IPS-18a (cell line): Measurements from ENCODE around the gene TAP2.
"Not testable (repeated sequence)": the region's sequence is repeated elsewhere in the genome, so short reads cannot be mapped to it uniquely, and the experiment has no call there.

ENCODE experiments used
- H3K27ac ChIP-seq: one replicate; pipeline ENCODE4 v1.5.1; 2013; ENCODE audit warnings: low read length
- H3K27me3 ChIP-seq: one replicate; pipeline ENCODE4 v1.6.1; 2013; ENCODE audit warnings: mild to moderate bottlenecking, low read length; ENCODE audit not compliant: control insufficient read depth, insufficient read depth
- H3K36me3 ChIP-seq: one replicate; pipeline ENCODE4 v1.6.1; 2013; ENCODE audit warnings: low read depth, low read length; ENCODE audit not compliant: control insufficient read depth
- H3K4me1 ChIP-seq: one replicate; pipeline ENCODE4 v1.6.1; 2013; ENCODE audit warnings: low read depth, low read length; ENCODE audit not compliant: control insufficient read depth
- H3K4me3 ChIP-seq: one replicate; pipeline ENCODE4 v1.5.1; 2013; ENCODE audit warnings: low read length
- H3K9ac ChIP-seq: one replicate; pipeline ENCODE4 v1.6.1; 2013; ENCODE audit warnings: mild to moderate bottlenecking, low read length, moderate library complexity
- H3K9me3 ChIP-seq: one replicate; pipeline ENCODE4 v1.6.1; 2013; ENCODE audit warnings: low read depth, low read length; ENCODE audit not compliant: control insufficient read depth

TAP2 gene

DNA sequence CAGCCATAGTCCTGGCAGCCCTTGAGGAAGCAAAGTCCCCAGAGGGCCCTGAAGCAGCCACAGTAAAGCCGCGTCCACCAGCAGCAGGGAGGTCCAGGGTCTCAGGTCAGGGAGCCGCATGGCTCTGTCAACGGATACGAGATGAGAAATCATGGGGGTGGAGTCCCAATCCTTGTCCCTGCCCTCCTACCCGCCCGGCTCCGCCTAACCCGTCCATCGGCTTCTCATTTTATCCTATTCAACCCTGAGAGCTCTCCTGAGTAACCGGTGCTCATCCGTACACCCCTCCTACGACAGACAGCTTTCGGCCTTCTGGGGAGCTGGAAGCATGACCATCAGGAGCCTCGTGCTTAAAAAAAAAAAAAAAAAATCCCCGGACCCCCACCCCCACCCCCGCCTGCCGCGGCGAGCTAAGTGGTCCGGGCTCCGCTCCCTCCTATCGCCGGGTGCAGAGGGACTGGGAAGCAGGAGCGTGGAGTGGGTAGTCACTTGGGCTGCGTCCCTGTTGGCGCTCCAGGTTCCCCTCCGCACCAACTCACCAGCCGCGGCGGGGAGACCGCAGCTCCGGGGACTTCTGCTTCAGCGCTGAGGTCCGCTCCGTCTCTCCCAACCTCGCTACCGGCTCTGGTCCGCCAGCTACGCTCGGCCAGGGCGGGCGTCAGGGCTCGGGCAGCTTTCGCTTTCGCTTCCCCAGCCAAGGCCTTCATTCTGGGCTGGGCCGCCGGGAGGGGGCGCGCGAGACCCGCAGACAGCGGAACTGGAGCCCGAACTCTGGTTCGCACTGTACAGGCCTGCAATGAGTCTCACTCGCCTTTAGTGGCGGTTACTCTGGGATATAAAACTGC lies at the start of gene TAP2:
Gene TAP2, minus strand, starts transcription at position 626 of the 845 bp plus-strand sequence. Its CDS starts 506 bp downstream, at position 120.
- Histone ChIP-seq H3K9me3 (no peaks in the 10 kb centered on the region), H3K9ac (peak within 1 kb of the TSS; percentile 64), H3K36me3 (no peaks in the 10 kb centered on the region), H3K4me3 (peak within 1 kb of the TSS; percentile 79), H3K27me3 (peaks cover 18% of the 10 kb centered on the region), H3K4me1 (peaks cover 4% of the 10 kb centered on the region), H3K27ac (no peak within 1 kb of the TSS)

DNA sequence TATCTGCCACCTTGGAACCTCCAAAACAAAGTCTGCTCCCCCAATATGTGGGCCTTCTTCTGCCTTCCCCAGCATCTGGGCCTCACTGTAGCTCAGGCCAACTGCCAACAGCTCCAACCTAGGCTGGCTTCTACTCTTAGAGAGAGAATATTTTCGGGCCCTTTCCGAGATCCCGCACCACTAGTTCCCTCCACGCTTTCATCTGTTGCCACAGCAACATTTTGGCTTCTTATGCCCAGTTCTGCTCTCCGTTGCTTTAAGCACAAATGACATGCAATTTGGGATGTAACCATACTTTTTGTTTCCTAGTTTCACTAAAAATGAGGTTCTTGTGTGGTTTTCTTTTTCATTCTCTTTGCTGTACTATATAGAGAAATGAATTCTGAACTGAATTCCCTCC lies 49.1 kb upstream of the TAP2 start:
- Histone ChIP-seq H3K27ac (no peak overlapping the region), H3K36me3 (no peaks in the 10 kb centered on the region), H3K9ac (no peak overlapping the region), H3K4me3 (no peak overlapping the region), H3K9me3 (no peaks in the 10 kb centered on the region), H3K27me3 (no peaks in the 10 kb centered on the region), H3K4me1 (no peaks in the 10 kb centered on the region)

DNA sequence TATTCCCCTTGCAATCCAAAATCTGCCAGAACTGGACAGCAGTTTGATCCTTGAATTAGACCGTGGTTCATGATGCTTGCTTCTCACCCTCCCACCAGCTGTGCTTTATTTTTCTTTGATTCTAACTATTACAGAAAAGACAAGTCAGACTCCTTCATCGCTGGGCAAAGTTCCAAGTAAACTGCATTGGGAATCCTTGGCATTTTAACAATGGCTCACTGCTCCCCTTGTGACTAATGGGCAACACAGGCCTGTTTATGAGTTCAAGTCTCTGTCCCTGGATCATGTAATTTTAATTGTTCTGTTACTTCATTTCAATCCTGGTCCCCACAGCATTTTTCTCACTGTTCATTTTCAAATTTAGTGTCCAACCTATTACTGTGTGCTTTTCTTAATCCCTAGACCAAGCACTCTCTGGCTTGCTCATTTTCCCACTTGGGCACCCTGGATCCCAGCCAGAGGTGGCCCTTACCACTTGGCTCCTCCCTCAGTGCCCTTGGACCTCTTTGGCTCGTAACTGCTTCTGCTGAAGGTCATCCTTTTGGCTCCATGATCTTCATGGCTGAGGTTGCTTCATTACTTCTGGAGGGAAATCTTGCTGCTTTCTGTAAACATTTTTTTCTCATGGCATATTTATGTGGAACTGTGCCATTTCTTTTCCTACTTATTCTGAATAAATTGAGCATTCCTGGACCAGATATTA lies 48.3 kb upstream of the TAP2 start:
- Histone ChIP-seq H3K27ac (no peak overlapping the region), H3K36me3 (no peaks in the 10 kb centered on the region), H3K27me3 (no peaks in the 10 kb centered on the region), H3K4me1 (no peaks in the 10 kb centered on the region), H3K9ac (no peak overlapping the region), H3K4me3 (no peak overlapping the region), H3K9me3 (no peaks in the 10 kb centered on the region)

DNA sequence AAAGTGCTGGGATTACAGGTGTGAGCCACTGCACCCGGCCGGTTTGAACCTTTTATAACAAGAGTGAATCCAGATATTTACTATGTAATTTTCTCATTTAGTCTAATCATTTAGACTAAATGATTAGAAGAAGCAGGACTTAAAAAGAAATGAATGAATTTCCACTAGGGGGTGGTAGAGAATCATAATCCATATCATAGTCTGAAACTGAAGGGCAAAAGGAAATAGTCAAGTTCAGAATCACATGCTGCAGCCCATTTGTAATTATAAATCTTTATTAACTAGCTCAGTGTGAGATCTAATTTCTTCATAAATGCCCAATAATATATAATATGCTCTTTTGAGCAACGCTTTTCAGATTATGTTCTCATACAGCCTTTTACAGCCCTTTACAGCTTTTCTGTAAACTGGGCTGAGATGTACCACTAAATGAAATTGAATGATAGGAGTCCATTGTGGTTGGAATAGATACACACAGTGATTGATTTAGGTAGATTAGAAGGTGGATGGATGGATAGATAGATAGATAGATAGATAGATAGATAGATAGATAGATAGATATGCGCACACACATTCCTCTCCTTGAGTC lies 47.3 kb upstream of the TAP2 start:
- Histone ChIP-seq H3K27me3 (no peaks in the 10 kb centered on the region), H3K27ac (no peak overlapping the region), H3K9ac (no peak overlapping the region), H3K36me3 (no peaks in the 10 kb centered on the region), H3K4me3 (no peak overlapping the region), H3K9me3 (no peaks in the 10 kb centered on the region), H3K4me1 (no peaks in the 10 kb centered on the region)

DNA sequence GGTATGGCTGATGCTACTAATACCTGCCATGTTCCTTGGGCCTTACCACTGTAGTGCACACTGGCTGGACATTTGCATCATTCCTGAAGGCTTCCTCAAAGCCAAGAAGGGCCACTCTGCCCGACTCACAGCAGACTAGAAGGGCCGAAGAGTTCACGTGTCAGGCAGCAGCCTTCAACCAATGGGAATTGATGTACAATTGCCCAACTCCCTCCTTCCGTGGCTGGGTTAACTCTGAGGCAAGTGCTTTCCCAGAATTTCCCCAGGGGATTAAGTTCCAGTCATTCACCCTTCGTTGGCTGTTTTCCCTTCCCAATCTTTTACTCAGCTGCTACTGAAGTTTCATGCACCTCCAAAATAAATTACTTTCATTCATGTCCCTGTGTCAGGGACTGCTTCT lies 45.2 kb upstream of the TAP2 start:
- H3K27ac ChIP-seq, result no peak overlapping the region
- no peak overlapping the region for H3K9ac ChIP-seq
- H3K36me3 ChIP-seq, result no peaks in the 10 kb centered on the region
- no peaks in the 10 kb centered on the region for H3K4me1 ChIP-seq
- no peaks in the 10 kb centered on the region for H3K9me3 ChIP-seq
- H3K4me3 ChIP-seq, result no peak overlapping the region
- no peaks in the 10 kb centered on the region for H3K27me3 ChIP-seq

DNA sequence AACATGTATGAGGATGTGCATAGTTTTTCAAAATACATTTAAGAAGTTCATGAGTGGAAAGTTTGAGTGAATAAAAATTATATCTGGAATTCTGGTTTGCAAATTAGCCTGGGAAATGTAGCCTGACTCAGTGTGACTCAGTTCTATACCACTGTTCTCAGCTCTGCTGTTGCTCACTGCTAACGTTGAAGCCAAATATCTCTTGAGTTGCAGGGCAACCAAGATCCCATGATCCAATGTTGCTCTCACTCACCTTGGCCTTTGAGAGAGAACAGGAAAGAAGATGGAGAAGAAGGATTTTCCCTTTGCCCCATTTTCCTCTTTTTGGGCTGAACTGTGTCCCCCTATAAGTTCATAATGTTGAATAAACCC lies 44.3 kb upstream of the TAP2 start:
- Histone ChIP-seq H3K36me3 (no peaks in the 10 kb centered on the region), H3K9ac (no peak overlapping the region), H3K4me1 (no peaks in the 10 kb centered on the region), H3K27me3 (no peaks in the 10 kb centered on the region), H3K4me3 (no peak overlapping the region), H3K27ac (no peak overlapping the region), H3K9me3 (no peaks in the 10 kb centered on the region)

DNA sequence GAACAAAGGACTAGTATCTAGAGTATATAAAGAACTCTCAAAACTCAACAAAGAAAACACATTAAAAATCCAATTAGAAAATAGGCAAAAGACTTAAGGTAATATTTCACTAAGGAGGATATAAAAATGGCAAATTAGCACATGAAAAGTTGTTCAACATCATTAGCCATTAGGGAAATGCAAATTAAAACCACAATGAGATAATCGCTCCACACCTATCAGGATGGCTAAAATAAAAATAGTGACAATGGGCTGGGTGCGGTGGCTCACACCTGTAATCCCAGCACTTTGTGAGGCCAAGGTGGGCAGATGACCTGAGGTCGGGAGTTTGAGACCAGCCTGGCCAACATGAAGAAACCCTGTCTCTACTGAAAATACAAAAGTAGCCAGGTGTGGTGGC lies 42.4 kb upstream of the TAP2 start:
- not testable (repeated sequence) for H3K36me3 ChIP-seq, H3K27ac ChIP-seq, H3K9me3 ChIP-seq, H3K9ac ChIP-seq, H3K27me3 ChIP-seq, H3K4me1 ChIP-seq, H3K4me3 ChIP-seq

DNA sequence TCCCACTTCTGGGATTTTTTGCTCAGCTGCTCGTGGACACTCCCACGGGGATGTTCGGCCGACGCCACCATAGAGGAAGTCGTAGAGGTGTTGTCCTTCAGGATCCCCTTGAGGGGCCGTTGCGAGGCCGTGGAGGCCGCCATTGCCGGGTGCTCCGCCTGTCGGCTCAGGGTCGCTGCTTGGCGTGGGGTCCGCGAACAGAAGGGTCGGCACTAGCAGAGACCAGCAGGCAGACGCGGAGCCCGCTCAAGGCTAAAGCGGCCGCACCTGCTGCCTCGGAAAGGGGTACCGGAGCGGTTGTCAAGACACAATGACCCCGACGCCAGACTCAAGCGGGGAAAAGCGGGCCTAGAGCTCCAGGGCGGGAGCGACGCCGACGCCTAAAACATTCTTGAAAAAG lies 41.2 kb upstream of the TAP2 start:
- H3K9me3 ChIP-seq, result no peaks in the 10 kb centered on the region
- H3K27ac ChIP-seq, result no peak overlapping the region
- H3K36me3 ChIP-seq, result no peaks in the 10 kb centered on the region
- H3K4me1 ChIP-seq, result no peaks in the 10 kb centered on the region
- no peaks in the 10 kb centered on the region for H3K27me3 ChIP-seq
- H3K4me3 ChIP-seq, result no peak overlapping the region
- no peak overlapping the region for H3K9ac ChIP-seq

DNA sequence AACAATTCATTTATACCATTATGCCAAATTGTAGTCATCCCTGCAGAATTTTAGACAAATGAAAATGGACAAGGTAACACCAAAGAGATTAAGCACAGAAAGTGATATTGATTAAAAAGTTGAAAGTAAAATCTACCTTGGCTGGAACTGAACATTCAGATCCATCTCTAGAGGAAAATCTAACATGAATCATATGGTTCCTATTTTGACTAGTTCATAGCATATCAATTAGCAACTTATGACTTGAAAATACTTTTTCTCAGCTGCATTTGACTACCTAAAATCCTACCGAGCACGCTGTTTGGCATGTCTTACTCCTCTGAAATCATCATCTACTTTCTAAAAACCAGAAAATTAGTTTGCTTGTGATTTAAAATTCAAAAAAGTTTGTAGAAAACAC lies 38.1 kb upstream of the TAP2 start:
- H3K4me3 ChIP-seq, result no peak overlapping the region
- H3K4me1 ChIP-seq, result no peaks in the 10 kb centered on the region
- H3K36me3 ChIP-seq, result no peaks in the 10 kb centered on the region
- no peaks in the 10 kb centered on the region for H3K27me3 ChIP-seq
- no peak overlapping the region for H3K27ac ChIP-seq
- H3K9me3 ChIP-seq, result no peaks in the 10 kb centered on the region
- no peak overlapping the region for H3K9ac ChIP-seq

DNA sequence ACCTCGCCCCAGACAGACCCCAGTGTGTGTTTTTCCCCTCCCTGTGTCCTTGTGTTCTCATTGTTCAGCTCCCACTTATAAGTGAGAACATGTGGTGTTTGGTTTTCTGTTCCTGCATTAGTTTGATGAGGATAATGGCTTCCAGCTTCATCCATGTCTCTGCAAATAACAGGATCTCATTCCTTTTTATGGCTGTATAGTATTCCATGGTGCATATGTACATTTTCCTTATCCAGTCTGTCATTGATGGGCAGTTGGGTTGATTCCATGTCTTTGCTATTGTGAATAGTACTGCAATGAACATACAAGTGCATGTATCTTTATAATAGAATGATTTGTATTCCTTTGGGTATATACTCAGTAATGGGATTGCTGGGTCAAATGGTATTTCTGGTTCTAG lies 35.4 kb upstream of the TAP2 start:
- not testable (repeated sequence) for H3K27ac ChIP-seq, H3K27me3 ChIP-seq, H3K4me3 ChIP-seq, H3K36me3 ChIP-seq, H3K9ac ChIP-seq, H3K4me1 ChIP-seq, H3K9me3 ChIP-seq

DNA sequence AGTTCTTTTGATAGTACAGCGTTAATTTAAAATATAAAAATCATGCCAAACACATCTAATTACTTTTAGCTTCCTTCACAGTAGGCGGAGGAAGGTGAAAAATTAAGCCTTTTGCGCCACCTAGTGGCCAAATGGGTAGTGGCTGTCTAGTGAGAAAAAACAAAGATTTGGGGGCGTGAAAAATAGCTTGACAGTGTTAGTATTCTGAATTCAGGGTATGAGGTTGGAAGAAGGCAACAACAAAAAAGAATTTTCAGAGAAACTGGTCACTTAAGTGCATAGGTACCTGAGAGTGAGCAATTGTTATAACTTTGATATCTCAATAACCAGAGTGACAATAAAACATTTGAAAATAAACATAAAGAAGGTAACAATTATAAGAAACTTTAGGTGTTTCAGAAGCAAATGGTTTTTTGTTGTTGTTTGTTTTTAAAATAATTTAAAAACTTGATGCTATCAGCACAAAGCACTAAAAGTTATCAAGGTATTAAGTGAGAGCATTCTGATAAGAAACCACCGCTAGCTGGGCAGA lies 29.8 kb upstream of the TAP2 start:
- no peak overlapping the region for H3K27ac ChIP-seq
- H3K4me1 ChIP-seq, result no peaks in the 10 kb centered on the region
- no peak overlapping the region for H3K4me3 ChIP-seq
- H3K9ac ChIP-seq, result no peak overlapping the region
- no peaks in the 10 kb centered on the region for H3K27me3 ChIP-seq
- H3K9me3 ChIP-seq, result no peaks in the 10 kb centered on the region
- H3K36me3 ChIP-seq, result no peaks in the 10 kb centered on the region
